Uterus (tissue), 4 donors: ENCODE data around the gene GNG12. TPM values are rescaled to one million over a fixed set of nuclear protein-coding genes. Genes with fewer than 3 reads are reported as not detected.

Source experiments
- DNase-seq, 2 donors: peaks; one replicate each; pipeline ENCODE4 v3.0.0-alpha.2; 2019 to 2020
- H3K27ac ChIP-seq, 2 donors: fragments of 200-600 bp; sonication (generic); 1 replicate in 1 of 2; 2 replicates in 1 of 2; pipeline ENCODE4 v1.5.1; 2016 to 2018
- H3K27me3 ChIP-seq, 2 donors: fragments of 200-600 bp; sonication (generic); one replicate each; pipeline ENCODE4 v1.5.1; 2018 to 2019; ENCODE audit warnings: control low read depth in 1 of 2
- H3K36me3 ChIP-seq, 2 donors: fragments of 200-600 bp; sonication (generic); one replicate each; pipeline ENCODE4 v1.5.1; 2019; ENCODE audit warnings: control low read depth in 1 of 2
- H3K4me1 ChIP-seq, 2 donors: fragments of 200-600 bp; sonication (generic); one replicate each; pipeline ENCODE4 v1.5.1; 2018 to 2019; ENCODE audit warnings: control low read depth in 1 of 2
- H3K4me3 ChIP-seq, 2 donors: fragments of 200-600 bp; sonication (generic); 1 replicate in 1 of 2; 2 replicates in 1 of 2; pipeline ENCODE4 v1.5.1; 2018 to 2019; ENCODE audit warnings: mild to moderate bottlenecking in 1 of 2
- H3K9me3 ChIP-seq, 2 donors: fragments of 200-600 bp; sonication (generic); one replicate each; pipeline ENCODE4 v1.5.1; 2019; ENCODE audit warnings: control low read depth in 1 of 2
- POLR2A ChIP-seq, 2 donors: fragments of 450-650 bp; IDR thresholded peaks; one replicate each; pipeline ENCODE4 v1.6.1; 2016; ENCODE audit warnings: antibody characterized with exemption in 2 of 2, mild to moderate bottlenecking in 1 of 2, moderate library complexity in 1 of 2
- intact Hi-C: fragments of 100-400 bp; cut with DNase I; formaldehyde crosslinking; loops from one replicate; pipeline ENCODE4 v1.15.1; 2023; ENCODE audit warnings: low total_unique reads
- total RNA-seq, 4 donors: library from RNA; depleted of rRNA in 3 of 4; stranded (reverse); fragments of >200 nt in 3 of 4; gene quantifications; one replicate each; pipeline versions ENCODE4 v1.1.0 to v1.2.4, GENCODE V29; 2014 to 2023
- TF ChIP-seq, protein P1 (sequence below), 4 experiments: fragments of 200-600 bp in 2 of 4; fragments of 450-650 bp in 2 of 4; sonication (generic) in 2 of 4; IDR thresholded peaks; one replicate each; pipeline ENCODE4 v1.5.1; 2016 to 2019; ENCODE audit warnings: antibody characterized with exemption in 4 of 4, mild to moderate bottlenecking in 2 of 4, moderate library complexity in 1 of 4
- donor health status: DM: yes; HTN: yes; CAD: no.

The GNG12 gene
- total RNA-seq, 4 donors from 2014 or later, result 45.3 to 179 (median 120) TPM

GRCh38 chr1:67759066-67759465 is 74.2 kb downstream of the GNG12 start:
- Histone ChIP-seq H3K4me1 (peaks cover 0 to 7% of the 10 kb centered on the region in 2 donors), H3K27ac (no peak overlapping the region), H3K36me3 (no peaks in the 10 kb centered on the region), H3K4me3 (no peak overlapping the region), H3K9me3 (no peaks in the 10 kb centered on the region), H3K27me3 (no peaks in the 10 kb centered on the region)
- intact Hi-C loops, result loop anchor here (10.0 kb wide), 1 partner anchor 194 kb away; no protein-coding TSS in a partner anchor
- TF ChIP-seq, protein P1, sequence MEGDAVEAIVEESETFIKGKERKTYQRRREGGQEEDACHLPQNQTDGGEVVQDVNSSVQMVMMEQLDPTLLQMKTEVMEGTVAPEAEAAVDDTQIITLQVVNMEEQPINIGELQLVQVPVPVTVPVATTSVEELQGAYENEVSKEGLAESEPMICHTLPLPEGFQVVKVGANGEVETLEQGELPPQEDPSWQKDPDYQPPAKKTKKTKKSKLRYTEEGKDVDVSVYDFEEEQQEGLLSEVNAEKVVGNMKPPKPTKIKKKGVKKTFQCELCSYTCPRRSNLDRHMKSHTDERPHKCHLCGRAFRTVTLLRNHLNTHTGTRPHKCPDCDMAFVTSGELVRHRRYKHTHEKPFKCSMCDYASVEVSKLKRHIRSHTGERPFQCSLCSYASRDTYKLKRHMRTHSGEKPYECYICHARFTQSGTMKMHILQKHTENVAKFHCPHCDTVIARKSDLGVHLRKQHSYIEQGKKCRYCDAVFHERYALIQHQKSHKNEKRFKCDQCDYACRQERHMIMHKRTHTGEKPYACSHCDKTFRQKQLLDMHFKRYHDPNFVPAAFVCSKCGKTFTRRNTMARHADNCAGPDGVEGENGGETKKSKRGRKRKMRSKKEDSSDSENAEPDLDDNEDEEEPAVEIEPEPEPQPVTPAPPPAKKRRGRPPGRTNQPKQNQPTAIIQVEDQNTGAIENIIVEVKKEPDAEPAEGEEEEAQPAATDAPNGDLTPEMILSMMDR (IDR thresholded peaks at IDR 0.05), result no peak
- no peak for TF ChIP-seq POLR2A (IDR thresholded peaks at IDR 0.05)
- no peak for DNase-seq

GRCh38 chr1:67755619-67756018 is 77.6 kb downstream of the GNG12 start:
- Histone ChIP-seq H3K9me3 (no peaks in the 10 kb centered on the region), H3K4me3 (no peak overlapping the region), H3K4me1 (peaks cover 0 to 10% of the 10 kb centered on the region in 2 donors), H3K27ac (no peak overlapping the region), H3K27me3 (no peaks in the 10 kb centered on the region), H3K36me3 (no peaks in the 10 kb centered on the region)
- intact Hi-C loops, result loop anchor here (10.0 kb wide), 1 partner anchor 191 kb away; no protein-coding TSS in a partner anchor
- no peak for TF ChIP-seq POLR2A (IDR thresholded peaks at IDR 0.05)
- TF ChIP-seq, protein P1 (IDR thresholded peaks at IDR 0.05), result no peak
- no peak for DNase-seq

DNA sequence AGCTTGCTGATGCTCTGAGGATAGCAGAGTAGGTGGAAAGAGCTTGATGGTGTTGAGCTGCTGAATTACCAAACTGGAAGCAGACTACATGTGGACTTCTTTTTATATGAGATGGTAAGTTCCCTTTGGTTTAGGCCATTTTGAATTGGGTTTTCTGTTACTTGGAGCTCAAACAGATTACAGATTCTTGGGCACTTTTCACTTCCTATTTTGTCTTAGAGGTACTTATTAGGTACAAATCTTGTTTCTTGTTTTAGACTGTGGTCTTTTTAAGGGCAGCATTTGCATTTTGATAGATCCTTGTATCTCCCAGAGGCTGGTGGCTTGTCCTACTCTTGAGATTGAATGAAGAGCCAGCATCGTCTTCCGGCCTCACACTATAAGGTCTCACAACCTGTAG is 78.1 kb downstream of the GNG12 start:
- intact Hi-C loops, result loop anchor here (10.0 kb wide), 1 partner anchor 190 kb away; no protein-coding TSS in a partner anchor
- no peak for TF ChIP-seq POLR2A (IDR thresholded peaks at IDR 0.05)
- TF ChIP-seq, protein P1 (IDR thresholded peaks at IDR 0.05), result no peak
- Histone ChIP-seq H3K4me1 (peaks cover 0 to 14% of the 10 kb centered on the region in 2 donors), H3K27ac (no peak overlapping the region), H3K4me3 (no peak overlapping the region), H3K9me3 (no peaks in the 10 kb centered on the region), H3K27me3 (no peaks in the 10 kb centered on the region), H3K36me3 (no peaks in the 10 kb centered on the region)
- no peak for DNase-seq

GRCh38 chr1:67754526-67754920 is 78.7 kb downstream of the GNG12 start:
- no peak overlapping the region for H3K27ac ChIP-seq
- no peaks in the 10 kb centered on the region for H3K27me3 ChIP-seq
- TF ChIP-seq, protein P1 (IDR thresholded peaks at IDR 0.05), result no peak
- no peak for TF ChIP-seq POLR2A (IDR thresholded peaks at IDR 0.05)
- intact Hi-C loops, result loop anchor here (10.0 kb wide), 1 partner anchor 190 kb away; no protein-coding TSS in a partner anchor
- peaks cover 0 to 12% of the 10 kb centered on the region in 2 donors for H3K4me1 ChIP-seq
- no peak overlapping the region for H3K4me3 ChIP-seq
- no peaks in the 10 kb centered on the region for H3K36me3 ChIP-seq
- DNase-seq, result no peak
- no peaks in the 10 kb centered on the region for H3K9me3 ChIP-seq

DNA sequence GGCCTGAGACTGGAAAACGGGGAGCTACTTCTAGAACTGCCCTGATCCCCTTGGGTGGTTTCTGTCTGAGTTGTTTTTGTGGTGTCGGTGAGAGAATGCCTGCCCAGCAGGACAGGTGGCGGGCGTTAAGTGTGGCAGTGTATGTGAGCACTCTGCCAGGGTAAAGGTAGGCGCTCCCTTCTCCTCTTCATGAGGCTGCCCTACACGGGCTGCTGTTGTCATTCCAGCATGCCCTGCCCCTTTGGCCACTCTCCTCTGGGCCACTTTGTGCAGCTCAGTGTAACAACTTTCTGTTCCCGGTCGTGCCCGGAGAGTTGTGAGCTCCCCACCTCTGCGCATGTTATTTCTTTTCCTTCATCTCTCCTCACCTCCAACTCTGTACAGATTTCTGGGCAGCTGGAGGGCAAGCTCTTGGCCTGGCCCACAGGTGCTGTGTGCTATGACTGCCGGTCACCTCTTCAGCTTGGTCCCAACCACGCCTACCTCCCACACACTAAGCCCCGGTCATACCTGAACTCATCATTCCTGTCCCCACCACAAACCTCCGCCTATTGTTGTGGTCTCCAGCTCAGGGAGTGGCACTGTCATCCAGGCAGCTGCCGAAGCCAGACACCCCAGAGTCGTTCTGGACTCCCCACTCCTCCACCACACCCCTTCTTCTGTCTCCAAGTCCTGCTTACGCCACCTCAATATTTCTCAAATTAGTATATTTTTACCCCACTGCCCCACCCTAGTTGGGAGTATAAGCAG is 79.3 kb downstream of the GNG12 start:
- Histone ChIP-seq H3K9me3 (no peaks in the 10 kb centered on the region), H3K4me1 (peaks cover 0 to 18% of the 10 kb centered on the region in 2 donors), H3K27ac (no peak overlapping the region), H3K27me3 (no peaks in the 10 kb centered on the region), H3K4me3 (no peak overlapping the region), H3K36me3 (no peaks in the 10 kb centered on the region)
- intact Hi-C loops, result loop anchor here (10.0 kb wide), 1 partner anchor 189 kb away; no protein-coding TSS in a partner anchor
- DNase-seq, result no peak
- TF ChIP-seq, protein P1 (IDR thresholded peaks at IDR 0.05), result no peak
- TF ChIP-seq POLR2A (IDR thresholded peaks at IDR 0.05), result no peak
